IMR-90 (cell line): ENCODE data around the gene RDH13. TPM values are rescaled to one million over a fixed set of nuclear protein-coding genes. Genes with fewer than 3 reads are reported as not detected.

ENCODE experiments used
- ATAC-seq: fragments of 200-7000 bp; cut with Tn5 transposase; 2 replicates; pipeline ENCODE4 v1.9.1; 2020; ENCODE audit warnings: low read depth, mild to moderate bottlenecking, moderate library complexity
- BruUV-seq: library from RNA; stranded (reverse); fragments of 400-500 nt; replicated peaks from 2 replicates; lab custom pipeline; 2021; lab: Mats Ljungman, UMichigan
- CTCF ChIA-PET: fragments of 300-600 bp; formaldehyde crosslinking; extraction: SDS; loops from one replicate; lab custom pipeline; 2021; ENCODE audit warnings: antibody characterized with exemption; lab: Yijun Ruan, JAX
- POLR2A ChIA-PET: fragments of 300-600 bp; sonication (Branson Sonifier 250); formaldehyde crosslinking; loops from one replicate; lab custom pipeline; 2022; ENCODE audit warnings: antibody characterized with exemption; ENCODE audit not compliant: unreplicated experiment; lab: Charles Lee
- DNase-seq: peaks from one replicate; pipeline ENCODE4 v3.0.0; 2013
- H2AFZ ChIP-seq: replicated peaks from 2 replicates; pipeline ENCODE3; 2013; ENCODE audit warnings: low read length, mild to moderate bottlenecking; ENCODE audit not compliant: poor library complexity
- H2AK5ac ChIP-seq: 2 replicates; pipeline ENCODE4 v1.6.1; 2013; ENCODE audit warnings: low read depth, low read length, inconsistent platforms
- H2AK9ac ChIP-seq: replicated peaks from 2 replicates; pipeline ENCODE3; 2013; ENCODE audit warnings: mild to moderate bottlenecking, low read depth, low read length, moderate library complexity; ENCODE audit not compliant: poor library complexity
- H2BK120ac ChIP-seq: 2 replicates; pipeline ENCODE4 v1.6.1; 2013; ENCODE audit warnings: low read depth, low read length, inconsistent platforms
- H2BK15ac ChIP-seq: 3 replicates; pipeline ENCODE4 v1.6.1; 2013; ENCODE audit warnings: low read depth, low read length, inconsistent platforms
- H2BK20ac ChIP-seq: 2 replicates; pipeline ENCODE4 v1.6.1; 2013; ENCODE audit warnings: low read depth, mild to moderate bottlenecking, inconsistent platforms, low read length, moderate library complexity
- H2BK5ac ChIP-seq: 2 replicates; pipeline ENCODE4 v1.6.1; 2013; ENCODE audit warnings: mild to moderate bottlenecking, low read depth, low read length, inconsistent platforms; ENCODE audit not compliant: poor library complexity, severe bottlenecking
- H3K14ac ChIP-seq: replicated peaks from 2 replicates; pipeline ENCODE4 v1.6.1; 2013; ENCODE audit warnings: low read depth, low read length, inconsistent platforms
- H3K18ac ChIP-seq: 2 replicates; pipeline ENCODE4 v1.6.1; 2013; ENCODE audit warnings: low read depth, low read length, control low read depth
- H3K23ac ChIP-seq: 2 replicates; pipeline ENCODE4 v1.6.1; 2013; ENCODE audit warnings: low read depth, low read length, inconsistent platforms
- H3K27ac ChIP-seq: 2 replicates; pipeline ENCODE4 v1.5.1; 2013; ENCODE audit warnings: mild to moderate bottlenecking, control low read depth, low read length; ENCODE audit not compliant: insufficient read depth
- H3K27me3 ChIP-seq: 2 replicates; pipeline ENCODE4 v1.6.1; 2013; ENCODE audit warnings: low read length; ENCODE audit not compliant: control insufficient read depth, insufficient read depth
- H3K36me3 ChIP-seq: 2 replicates; pipeline ENCODE4 v1.6.1; 2013; ENCODE audit warnings: low read length, mixed read lengths; ENCODE audit not compliant: control insufficient read depth, insufficient read depth
- H3K4ac ChIP-seq: 2 replicates; pipeline ENCODE4 v1.6.1; 2013; ENCODE audit warnings: low read depth, low read length, inconsistent platforms
- H3K4me1 ChIP-seq: 2 replicates; pipeline ENCODE4 v1.6.1; 2013; ENCODE audit warnings: low read length, mixed read lengths; ENCODE audit not compliant: control insufficient read depth, insufficient read depth
- H3K4me2 ChIP-seq: 2 replicates; pipeline ENCODE4 v1.6.1; 2013; ENCODE audit warnings: low read depth, mild to moderate bottlenecking, control low read depth, low read length, moderate library complexity
- H3K4me3 ChIP-seq: 2 replicates; pipeline ENCODE4 v1.5.1; 2013; ENCODE audit warnings: low read depth, mild to moderate bottlenecking, control low read depth, low read length, moderate library complexity; ENCODE audit not compliant: insufficient read depth
- H3K56ac ChIP-seq: 2 replicates; pipeline ENCODE4 v1.6.1; 2013; ENCODE audit warnings: low read length, inconsistent platforms; ENCODE audit not compliant: insufficient read depth; ENCODE audit errors: extremely low read depth
- H3K79me1 ChIP-seq, 2 experiments: 2 replicates each; pipeline ENCODE4 v1.6.1; 2013; ENCODE audit warnings: low read length in 2 of 2, inconsistent platforms in 1 of 2, low read depth in 1 of 2
- H3K9ac ChIP-seq: 2 replicates; pipeline ENCODE4 v1.6.1; 2013; ENCODE audit warnings: low read depth, low read length, control low read depth
- H3K9me1 ChIP-seq: 2 replicates; pipeline ENCODE4 v1.6.1; 2013; ENCODE audit warnings: low read length, inconsistent platforms; ENCODE audit not compliant: insufficient read depth
- H3K9me3 ChIP-seq: 2 replicates; pipeline ENCODE4 v1.6.1; 2013; ENCODE audit warnings: low read length; ENCODE audit not compliant: control insufficient read depth, insufficient read depth
- H4K20me1 ChIP-seq: 2 replicates; pipeline ENCODE4 v1.6.1; 2013; ENCODE audit warnings: low read length, inconsistent platforms; ENCODE audit not compliant: insufficient read depth
- H4K5ac ChIP-seq: 2 replicates; pipeline ENCODE4 v1.6.1; 2013; ENCODE audit warnings: mild to moderate bottlenecking, low read depth, low read length, control low read depth
- H4K8ac ChIP-seq, 2 experiments: 2 replicates each; pipeline ENCODE4 v1.6.1; 2013; ENCODE audit warnings: low read depth in 2 of 2, low read length in 2 of 2, control low read depth in 1 of 2, inconsistent platforms in 1 of 2
- H4K91ac ChIP-seq: 2 replicates; pipeline ENCODE4 v1.6.1; 2013; ENCODE audit warnings: low read depth, low read length, inconsistent platforms; ENCODE audit not compliant: insufficient read depth
- CEBPB ChIP-seq: IDR thresholded peaks from 2 replicates; pipeline ENCODE4 v1.6.1; 2012; ENCODE audit warnings: low read depth, low read length, improper control_type of control experiment
- CTCF ChIP-seq: conservative IDR thresholded peaks from 2 replicates; pipeline ENCODE4 v1.5.1; 2012; ENCODE audit warnings: mild to moderate bottlenecking, low read depth, low read length, improper control_type of control experiment
- ELK1 ChIP-seq: fragments of 150-350 bp; IDR thresholded peaks from 2 replicates; pipeline ENCODE4 v1.6.1; 2016; ENCODE audit warnings: low read depth, mild to moderate bottlenecking, low read length, moderate library complexity, borderline replicate concordance
- FOS ChIP-seq: fragments of 150-350 bp; IDR thresholded peaks from 2 replicates; pipeline ENCODE4 v1.6.1; 2016; ENCODE audit warnings: low read depth, low read length
- NFE2L2 ChIP-seq: fragments of 150-350 bp; IDR thresholded peaks from 2 replicates; pipeline ENCODE4 v1.6.1; 2016; ENCODE audit warnings: low read depth, mild to moderate bottlenecking, low read length
- POLR2A ChIP-seq: IDR thresholded peaks from 2 replicates; pipeline ENCODE4 v1.6.1; 2012; ENCODE audit warnings: mild to moderate bottlenecking, low read depth, low read length
- RAD21 ChIP-seq: IDR thresholded peaks from 2 replicates; pipeline ENCODE4 v1.6.1; 2012; ENCODE audit warnings: low read length, improper control_type of control experiment
- RCOR1 ChIP-seq: IDR thresholded peaks from 2 replicates; pipeline ENCODE4 v1.6.1; 2012; ENCODE audit warnings: mild to moderate bottlenecking, low read length, improper control_type of control experiment; ENCODE audit not compliant: insufficient replicate concordance
- SMC3 ChIP-seq: fragments of 150-350 bp; IDR thresholded peaks from 2 replicates; pipeline ENCODE4 v1.6.1; 2016; ENCODE audit warnings: low read depth, mild to moderate bottlenecking, antibody characterized with exemption, low read length, moderate library complexity
- whole genome bisulfite sequencing, 2 experiments: methylation state at CpG; one replicate each; pipeline versions ENCODE4 v1.1.5 to v1.1.7; 2013; ENCODE audit warnings: missing lambda C conversion rate in 2 of 2; ENCODE audit not compliant: insufficient read length in 1 of 2; ENCODE audit errors: extremely low coverage in 2 of 2; 5-methylcytosine and 5-hydroxymethylcytosine counted together
- dilution Hi-C: fragments of 300-500 bp; cut with HindIII; formaldehyde crosslinking; loops from one replicate; pipeline ENCODE4 v1.14.3; 2018; ENCODE audit warnings: low sequenced_read_pairs; ENCODE audit not compliant: unreplicated experiment
- in situ Hi-C: fragments of 300-500 bp; cut with MboI; formaldehyde crosslinking; loops from 3 replicates; pipeline ENCODE4 v1.14.3; 2019; ENCODE audit warnings: low sequenced_read_pairs, inconsistent platforms, mixed read lengths
- intact Hi-C: fragments of 100-400 bp; cut with micrococcal nuclease; formaldehyde crosslinking; loops from 2 replicates; pipeline ENCODE4 v1.10.0; 2022
- polyA plus RNA-seq, 3 experiments: library from polyadenylated mRNA; depleted of rRNA; stranded (reverse); fragments of >200 nt; gene quantifications; 2 replicates each; pipeline ENCODE4 v1.2.3, GENCODE V29; 2012; ENCODE audit warnings: low replicate concordance in 1 of 3
- total RNA-seq: library from RNA; depleted of rRNA; stranded (reverse); fragments of >200 nt; gene quantifications from 2 replicates; pipeline ENCODE4 v1.2.3, GENCODE V29; 2012

RDH13 gene
- total and polyA plus RNA-seq, 2 of the 4 experiments (the other 2 are of a cell fraction) = 7.5 to 7.8 TPM

GRCh38 chr19:55071913-55072312, 9.0 kb upstream of the RDH13 start:
- in situ Hi-C loops = no loop called here
- BruUV-seq = no TSS peak
- POLR2A ChIA-PET = no interaction called here

More at GRCh38 chr19:55071913-55072312, 9.0 kb upstream of the RDH13 start:
- H4K91ac ChIP-seq = no peak overlapping the region
- TF ChIP-seq RCOR1 = no peak
- TF ChIP-seq FOS = no peak
- no peak for TF ChIP-seq CEBPB
- no peak for TF ChIP-seq NFE2L2
- TF ChIP-seq CTCF = no peak
- no peak for TF ChIP-seq SMC3
- no peak for TF ChIP-seq POLR2A
- TF ChIP-seq RAD21 = no peak
- no peak for TF ChIP-seq ELK1
- ATAC-seq (no peak), DNase-seq (no peak)
- H3K4me2 ChIP-seq = no peak overlapping the region
- H3K4me1 ChIP-seq = peaks cover 5% of the 10 kb centered on the region; the same call in 1 of the 2 replicates
- H3K56ac ChIP-seq = no peak overlapping the region
- H2AFZ ChIP-seq = peak overlapping the region; percentile 39
- H3K79me1 ChIP-seq = no peaks in the 10 kb centered on the region
- H3K27me3 ChIP-seq = peaks cover 36% of the 10 kb centered on the region
- CTCF ChIA-PET = no interaction called here
- no peak overlapping the region for H3K27ac ChIP-seq
- H2AK5ac ChIP-seq = no peak overlapping the region
- H3K9me1 ChIP-seq = no peaks in the 10 kb centered on the region
- H4K20me1 ChIP-seq = no peaks in the 10 kb centered on the region
- H3K14ac ChIP-seq = no peak overlapping the region
- no peak overlapping the region for H2BK20ac ChIP-seq
- H3K9me3 ChIP-seq = peaks cover 3% of the 10 kb centered on the region
- dilution Hi-C loops = no loop called here
- H3K4ac ChIP-seq = no peak overlapping the region
- no peak overlapping the region for H3K23ac ChIP-seq
- no peak overlapping the region for H2BK15ac ChIP-seq
- H2BK5ac ChIP-seq = no peak overlapping the region
- H2AK9ac ChIP-seq = no peak overlapping the region
- WGBS, 2 experiments = no CpG with 5 or more reads among the region's 8 CpGs
- intact Hi-C loops = no loop called here
- no peak overlapping the region for H3K9ac ChIP-seq
- H4K5ac ChIP-seq = no peak overlapping the region
- H3K18ac ChIP-seq = no peak overlapping the region
- H3K4me3 ChIP-seq = no peak overlapping the region
- H3K36me3 ChIP-seq = no peaks in the 10 kb centered on the region
- H4K8ac ChIP-seq = no peak overlapping the region
- H2BK120ac ChIP-seq = no peak overlapping the region
